ENCODE data around the gene STAC. TPM values are rescaled to one million over a fixed set of nuclear protein-coding genes. Genes with fewer than 3 reads are reported as not detected.

STAC gene
- total RNA-seq, 1 experiment from 2014 or later = 6.7 TPM

GRCh38 chr3:36372534-36372935, 7.8 kb upstream of the STAC start:
- H3K9ac ChIP-seq (ENCODE audit: low read length) = no peak overlapping the region
- no peak overlapping the region for H3K27ac ChIP-seq (ENCODE audit: low read length)
- H4K20me1 ChIP-seq (ENCODE audit: low read length) = no peaks in the 10 kb centered on the region
- POLR2A ChIA-PET (ENCODE audit: unreplicated experiment) = interaction anchor here (0.7 kb wide), 1 partner anchor 623 kb away, joined by 3 read pairs; no protein-coding TSS in a partner anchor
- H3K27me3 ChIP-seq (ENCODE audit: low read length) = no peaks in the 10 kb centered on the region
- intact Hi-C loops (cut with micrococcal nuclease) = loop anchor here (1.0 kb wide), 1 partner anchor 45 kb away; no protein-coding TSS in a partner anchor
- H3K4me2 ChIP-seq (ENCODE audit: low read length) = peak overlapping the region; percentile 24; the same call in 1 of the 2 replicates
- CTCF ChIA-PET = no interaction called here
- no TSS peak for BruUV-seq (replicated peaks)
- TF ChIP-seq CTCF (conservative IDR thresholded peaks at IDR 0.05; ENCODE audit: low read depth, low read length) = no peak
- no peak for TF ChIP-seq EZH2phosphoT487 (IDR thresholded peaks at IDR 0.05; ENCODE audit: borderline replicate concordance, low read length)
- no peak for TF ChIP-seq EZH2 (IDR thresholded peaks at IDR 0.05; ENCODE audit: low read length, unreplicated experiment)
- H3F3A ChIP-seq (ENCODE audit: low read length, unreplicated experiment) = no peaks in the 10 kb centered on the region
- H3K4me3 ChIP-seq (ENCODE audit: low read length) = no peak overlapping the region
- ATAC-seq = peak; percentile 90
- no peaks in the 10 kb centered on the region for H3K36me3 ChIP-seq (ENCODE audit: low read depth, low read length)
- no peaks in the 10 kb centered on the region for H3K9me3 ChIP-seq (ENCODE audit: low read length)
- no peaks in the 10 kb centered on the region; the same call in 1 of the 2 replicates for H3K9me2 ChIP-seq (replicated peaks; ENCODE audit: low read length)
- peak; percentile 59 for DNase-seq
- no peaks in the 10 kb centered on the region for H3K79me2 ChIP-seq (ENCODE audit: low read length)
- peaks cover 18% of the 10 kb centered on the region for H3K4me1 ChIP-seq (ENCODE audit: insufficient read depth, low read length)
- H2AFZ ChIP-seq (ENCODE audit: low read length) = no peak overlapping the region

DNA sequence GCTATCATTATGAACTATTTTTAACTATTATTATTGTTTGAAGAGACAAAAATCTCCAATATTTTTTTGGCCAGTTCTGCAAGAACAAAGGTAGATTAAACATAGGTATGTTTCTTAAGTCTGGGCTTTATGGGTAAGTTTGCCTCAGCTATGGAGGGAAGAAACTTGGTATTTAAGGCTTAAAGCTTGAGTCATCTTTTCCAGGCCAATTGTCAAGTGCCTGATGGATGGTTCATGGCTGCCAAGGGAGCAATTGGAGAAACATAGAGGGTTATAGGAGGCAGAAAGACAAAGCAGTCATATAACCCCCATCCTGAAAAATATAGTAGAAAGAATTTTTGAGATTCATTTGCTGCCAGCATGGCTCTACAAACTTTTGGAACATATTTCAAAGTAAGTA, 7.2 kb upstream of the STAC start:
- no peak overlapping the region for H3K4me2 ChIP-seq (ENCODE audit: low read length)
- no peaks in the 10 kb centered on the region for H3K9me3 ChIP-seq (ENCODE audit: low read length)
- no peak overlapping the region for H3K27ac ChIP-seq (ENCODE audit: low read length)
- DNase-seq = peak; percentile 48
- no peaks in the 10 kb centered on the region for H4K20me1 ChIP-seq (ENCODE audit: low read length)
- H3K27me3 ChIP-seq (ENCODE audit: low read length) = no peaks in the 10 kb centered on the region
- H2AFZ ChIP-seq (ENCODE audit: low read length) = no peak overlapping the region
- no peak overlapping the region for H3K4me3 ChIP-seq (ENCODE audit: low read length)
- POLR2A ChIA-PET (ENCODE audit: unreplicated experiment) = interaction anchor here (0.7 kb wide), 1 partner anchor 623 kb away, joined by 3 read pairs; no protein-coding TSS in a partner anchor
- H3K9me2 ChIP-seq (replicated peaks; ENCODE audit: low read length) = no peaks in the 10 kb centered on the region; the same call in 1 of the 2 replicates
- BruUV-seq (replicated peaks) = no TSS peak
- ATAC-seq = peak; percentile 33
- no peaks in the 10 kb centered on the region for H3F3A ChIP-seq (ENCODE audit: low read length, unreplicated experiment)
- no peaks in the 10 kb centered on the region for H3K79me2 ChIP-seq (ENCODE audit: low read length)
- intact Hi-C loops (cut with micrococcal nuclease) = no loop called here
- H3K4me1 ChIP-seq (ENCODE audit: insufficient read depth, low read length) = peaks cover 18% of the 10 kb centered on the region
- TF ChIP-seq EZH2phosphoT487 (IDR thresholded peaks at IDR 0.05; ENCODE audit: borderline replicate concordance, low read length) (no peak), EZH2 (IDR thresholded peaks at IDR 0.05; ENCODE audit: low read length, unreplicated experiment) (no peak), CTCF (conservative IDR thresholded peaks at IDR 0.05; ENCODE audit: low read depth, low read length) (no peak)
- H3K9ac ChIP-seq (ENCODE audit: low read length) = no peak overlapping the region
- H3K36me3 ChIP-seq (ENCODE audit: low read depth, low read length) = no peaks in the 10 kb centered on the region
- CTCF ChIA-PET = no interaction called here

DNA sequence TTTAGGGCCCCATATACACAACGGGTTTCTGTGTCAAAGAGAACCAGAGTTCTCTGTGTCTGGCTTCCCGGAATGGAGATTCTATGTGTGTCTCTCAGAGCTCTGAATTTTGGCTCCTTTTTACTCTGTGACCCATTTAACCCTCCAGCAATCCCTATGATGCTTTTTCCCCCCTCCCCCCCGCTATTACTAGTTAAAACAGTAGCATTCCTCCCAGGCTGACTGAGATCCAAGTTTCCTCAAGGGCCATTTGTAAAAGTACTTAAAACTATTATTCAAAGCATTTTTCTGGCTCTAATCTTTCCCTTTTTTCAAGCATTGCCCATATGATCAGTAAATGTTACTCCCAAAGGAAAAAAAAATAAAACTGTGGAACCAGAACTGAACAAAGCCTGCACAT, 6.6 kb upstream of the STAC start:
- no peaks in the 10 kb centered on the region for H3K79me2 ChIP-seq (ENCODE audit: low read length)
- no peaks in the 10 kb centered on the region; the same call in 1 of the 2 replicates for H3K9me2 ChIP-seq (replicated peaks; ENCODE audit: low read length)
- no peaks in the 10 kb centered on the region for H4K20me1 ChIP-seq (ENCODE audit: low read length)
- no peaks in the 10 kb centered on the region for H3K27me3 ChIP-seq (ENCODE audit: low read length)
- no peak overlapping the region for H2AFZ ChIP-seq (ENCODE audit: low read length)
- ChIA-PET CTCF (no interaction called here), POLR2A (ENCODE audit: unreplicated experiment) (no interaction called here)
- no peaks in the 10 kb centered on the region for H3K9me3 ChIP-seq (ENCODE audit: low read length)
- BruUV-seq (replicated peaks) = no TSS peak
- H3K27ac ChIP-seq (ENCODE audit: low read length) = no peak overlapping the region
- ATAC-seq = no peak
- H3K4me3 ChIP-seq (ENCODE audit: low read length) = no peak overlapping the region
- H3F3A ChIP-seq (ENCODE audit: low read length, unreplicated experiment) = no peaks in the 10 kb centered on the region
- no peaks in the 10 kb centered on the region for H3K36me3 ChIP-seq (ENCODE audit: low read depth, low read length)
- no peak for DNase-seq
- H3K9ac ChIP-seq (ENCODE audit: low read length) = no peak overlapping the region
- H3K4me1 ChIP-seq (ENCODE audit: insufficient read depth, low read length) = peaks cover 18% of the 10 kb centered on the region
- intact Hi-C loops (cut with micrococcal nuclease) = no loop called here
- no peak overlapping the region for H3K4me2 ChIP-seq (ENCODE audit: low read length)
- no peak for TF ChIP-seq EZH2 (IDR thresholded peaks at IDR 0.05; ENCODE audit: low read length, unreplicated experiment)
- no peak for TF ChIP-seq EZH2phosphoT487 (IDR thresholded peaks at IDR 0.05; ENCODE audit: borderline replicate concordance, low read length)
- TF ChIP-seq CTCF (conservative IDR thresholded peaks at IDR 0.05; ENCODE audit: low read depth, low read length) = no peak
